Aorta (tissue), 5 donors: Measurements from ENCODE around the gene TBX6. TPM values are rescaled to one million over a fixed set of nuclear protein-coding genes. Genes with fewer than 3 reads are reported as not detected.
"Not testable (repeated sequence)": the region's sequence is repeated elsewhere in the genome, so short reads cannot be mapped to it uniquely, and the experiment has no call there.

ENCODE experiments used
- ATAC-seq: fragments of 200-7000 bp; cut with Tn5 transposase; one replicate; pipeline ENCODE4 v1.9.1; 2022; ENCODE audit warnings: moderate library complexity; ENCODE audit not compliant: low FRiP score
- DNase-seq, 2 donors: peaks; one replicate each; pipeline ENCODE4 v3.0.0-alpha.2; 2020
- H3K27ac ChIP-seq, 2 donors: one replicate each; pipeline ENCODE4 v1.5.1; 2013; ENCODE audit warnings: low read length in 2 of 2, mild to moderate bottlenecking in 2 of 2, moderate library complexity in 2 of 2, control low read depth in 1 of 2, inconsistent platforms in 1 of 2, low read depth in 1 of 2
- H3K27me3 ChIP-seq, 2 donors: one replicate each; pipeline ENCODE4 v1.6.1; 2013; ENCODE audit warnings: control low read depth in 1 of 2, low read length in 1 of 2, mild to moderate bottlenecking in 1 of 2, moderate library complexity in 1 of 2; ENCODE audit not compliant: insufficient read depth in 2 of 2, control insufficient read depth in 1 of 2
- H3K36me3 ChIP-seq, 2 donors: one replicate each; pipeline ENCODE4 v1.6.1; 2013; ENCODE audit warnings: control low read depth in 1 of 2, low read length in 1 of 2, mild to moderate bottlenecking in 1 of 2; ENCODE audit not compliant: insufficient read depth in 2 of 2, control insufficient read depth in 1 of 2
- H3K4me1 ChIP-seq, 2 donors: one replicate each; pipeline ENCODE4 v1.6.1; 2013; ENCODE audit warnings: low read length in 2 of 2, control low read depth in 1 of 2, mild to moderate bottlenecking in 1 of 2, moderate library complexity in 1 of 2; ENCODE audit not compliant: insufficient read depth in 2 of 2, control insufficient read depth in 1 of 2
- H3K4me3 ChIP-seq, 2 donors: one replicate each; pipeline ENCODE4 v1.5.1; 2013; ENCODE audit warnings: low read length in 2 of 2, control low read depth in 1 of 2, mild to moderate bottlenecking in 1 of 2
- H3K9me3 ChIP-seq: one replicate; pipeline ENCODE4 v1.6.1; 2013; ENCODE audit warnings: mild to moderate bottlenecking, low read length; ENCODE audit not compliant: control insufficient read depth
- WGBS, 2 donors: extraction: QIAGEN DNeasy Blood & Tissue Kit; methylation state at CpG; one replicate each; pipeline ENCODE4 v1.1.7; 2013; 5-methylcytosine and 5-hydroxymethylcytosine counted together
- intact Hi-C, 2 donors: fragments of 100-400 bp; cut with DNase I; formaldehyde crosslinking; loops; one replicate each; pipeline versions ENCODE4 v1.14.2 to v1.15.0; 2022
- polyA plus RNA-seq, 2 donors: library from polyadenylated mRNA; stranded (reverse); fragments of 200-250 nt; gene quantifications; one replicate each; pipeline ENCODE4 v1.2.3, GENCODE V29; 2013
- total RNA-seq, 2 donors: library from RNA; stranded (reverse); fragmentation: NEBNext Ultra II Directional; extraction: Animal tissue kit (Norgen Biotek cat#: 25700); gene quantifications; one replicate each; pipeline ENCODE4 v1.2.1, GENCODE V29; 2021
- donor health status: healthy with polysubstance abuse.
- donor health status: Bipolar disorder and iron deficiency.
- donor health status: DM: no; HTN: no; CAD: no.
- donor health status: DM: no; HTN: no; CAD: no.
- donor health status: DM: yes; HTN: yes; CAD: no.

Gene TBX6
- total and polyA plus RNA-seq, 4 donors = 0.62 to 1.7 (median 1.4) TPM; not detected in 1

DNA sequence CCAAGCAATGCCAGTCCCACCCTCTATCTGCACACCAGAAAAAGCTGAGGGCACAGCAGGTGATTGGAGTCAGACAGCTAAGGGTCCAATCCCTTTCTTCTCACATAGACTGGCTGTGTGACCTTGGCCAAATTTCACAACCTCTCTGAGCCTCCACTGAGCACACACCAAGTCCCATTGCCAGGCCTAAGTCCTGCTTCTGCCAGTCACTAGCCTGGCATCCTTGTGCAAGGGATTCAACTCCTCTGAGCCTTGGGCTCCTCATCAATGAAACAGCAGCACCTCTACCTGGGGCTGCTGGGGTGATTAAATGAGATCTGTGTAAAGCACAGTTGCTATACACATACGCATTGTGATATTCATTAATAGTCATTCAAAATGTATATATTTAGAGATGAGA is 45.1 kb downstream of the TBX6 start:
- H3K36me3 ChIP-seq = no peaks in the 10 kb centered on the region
- no peaks in the 10 kb centered on the region for H3K9me3 ChIP-seq
- 90% methylated on average over 1 of the region's 1 CpG for WGBS, 2 donors
- H3K27me3 ChIP-seq = no peaks in the 10 kb centered on the region
- ATAC-seq (no peak), DNase-seq (no peak)
- no peak overlapping the region for H3K4me3 ChIP-seq
- no peaks in the 10 kb centered on the region for H3K4me1 ChIP-seq
- H3K27ac ChIP-seq = no peak overlapping the region
- intact Hi-C loops = no loop called here

DNA sequence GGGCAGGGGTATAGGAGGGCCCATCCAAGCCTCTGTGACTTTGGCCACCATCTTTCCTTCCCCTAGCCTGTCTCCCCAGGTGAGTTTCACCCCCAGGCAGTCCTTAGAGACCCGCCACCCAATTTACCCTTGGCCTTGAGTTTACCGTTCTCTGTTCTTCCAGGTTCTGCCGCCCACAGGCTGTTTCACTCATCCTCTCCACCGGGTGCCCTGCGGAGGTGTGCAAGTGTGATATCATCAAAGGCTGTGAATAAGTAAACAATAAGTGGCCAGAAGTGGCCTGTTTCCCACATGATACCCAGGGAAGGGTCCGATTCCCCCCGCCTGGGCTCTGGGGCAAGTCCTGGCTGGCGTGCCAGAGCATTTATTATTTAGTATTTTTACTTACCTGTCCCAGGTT is 45.5 kb downstream of the TBX6 start:
- H3K9me3 ChIP-seq = no peaks in the 10 kb centered on the region
- WGBS, 2 donors = 77 to 79% methylated on average over 8 of the region's 8 CpGs
- H3K36me3 ChIP-seq = no peaks in the 10 kb centered on the region
- no peak overlapping the region for H3K4me3 ChIP-seq
- no peak for ATAC-seq
- intact Hi-C loops = no loop called here
- H3K27me3 ChIP-seq = no peaks in the 10 kb centered on the region
- DNase-seq = no peak
- no peak overlapping the region for H3K27ac ChIP-seq
- no peaks in the 10 kb centered on the region for H3K4me1 ChIP-seq

GRCh38 chr16:30041841-30042240 is 49.9 kb downstream of the TBX6 start:
- 22 to 26% methylated on average over 5 of the region's 5 CpGs for WGBS, 2 donors
- no peak overlapping the region for H3K4me3 ChIP-seq
- ATAC-seq = no peak
- no peaks in the 10 kb centered on the region for H3K36me3 ChIP-seq
- no peaks in the 10 kb centered on the region for H3K4me1 ChIP-seq
- intact Hi-C loops = no loop called here
- H3K9me3 ChIP-seq = no peaks in the 10 kb centered on the region
- no peaks in the 10 kb centered on the region for H3K27me3 ChIP-seq
- H3K27ac ChIP-seq = no peak overlapping the region
- no peak for DNase-seq

DNA sequence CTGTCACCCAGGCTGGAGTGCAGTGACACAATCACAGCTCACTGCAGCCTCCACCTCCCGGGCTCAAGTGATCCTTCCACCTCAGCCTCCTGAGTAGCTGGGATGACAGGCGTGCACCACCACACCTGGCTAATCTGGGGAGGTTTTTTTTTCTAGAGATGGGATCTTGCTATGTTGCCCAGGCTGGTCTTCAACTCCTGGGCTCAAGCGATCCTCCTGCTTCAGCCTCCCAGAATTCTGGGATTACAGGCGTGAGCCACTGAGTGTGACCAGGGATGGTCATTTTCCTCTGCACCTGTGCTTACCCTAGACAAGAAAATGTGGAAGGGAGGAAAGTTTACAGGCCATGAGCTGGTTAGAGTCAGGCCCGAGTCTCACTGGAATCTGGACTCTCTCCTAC is 51.0 kb downstream of the TBX6 start:
- H3K36me3 ChIP-seq, H3K27ac ChIP-seq, intact Hi-C loops, H3K9me3 ChIP-seq, H3K27me3 ChIP-seq, H3K4me3 ChIP-seq, ATAC-seq, H3K4me1 ChIP-seq, DNase-seq: not testable (repeated sequence)
- WGBS, 2 donors = 79 to 82% methylated on average over 5 of the region's 5 CpGs

DNA sequence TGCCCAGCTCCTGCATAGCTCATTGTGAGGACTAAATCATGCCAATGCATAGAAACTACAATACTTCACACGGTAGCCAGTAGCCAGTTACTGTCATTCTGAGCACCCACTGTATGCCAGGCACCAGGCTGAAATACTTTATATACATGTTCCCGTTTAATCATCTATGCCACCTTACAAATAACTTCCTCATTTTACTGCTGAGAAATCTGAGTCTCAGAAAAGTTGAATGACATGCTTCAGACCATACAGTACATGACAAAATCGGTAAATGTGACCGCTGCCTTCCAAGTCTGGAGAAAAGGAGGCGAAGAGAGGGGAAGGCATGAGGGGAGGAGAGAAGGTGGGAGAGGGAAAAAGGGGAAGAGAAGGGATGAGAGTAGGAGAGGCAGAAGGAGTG is 51.5 kb downstream of the TBX6 start:
- H3K9me3 ChIP-seq = no peaks in the 10 kb centered on the region
- H3K4me1 ChIP-seq = no peaks in the 10 kb centered on the region
- no peak overlapping the region for H3K27ac ChIP-seq
- WGBS, 2 donors = 64 to 69% methylated on average over 5 of the region's 5 CpGs
- ATAC-seq = no peak
- DNase-seq = no peak
- intact Hi-C loops = no loop called here
- H3K4me3 ChIP-seq = no peak overlapping the region
- H3K36me3 ChIP-seq = no peaks in the 10 kb centered on the region
- H3K27me3 ChIP-seq = no peaks in the 10 kb centered on the region

Other genes with a start within 250 kb of the TBX6 start
- gene CDIPT, start 228.7 kb downstream of the TBX6 start, total RNA-seq = 10 to 100 TPM; 63.6 to 81.1 TPM
- 10 to 100 TPM; 60.9 to 98.0 TPM for gene CDIPT, start 228.7 kb downstream of the TBX6 start, polyA plus RNA-seq
- gene SEZ6L2, start 192.4 kb downstream of the TBX6 start, total RNA-seq = 1 to 10 TPM in 1 of 2 donors, under 1 TPM in 1; 0.71 to 1.4 TPM
- under 1 TPM; 0.56 to 0.63 TPM for gene SEZ6L2, start 192.4 kb downstream of the TBX6 start, polyA plus RNA-seq
- gene ASPHD1, start 191.4 kb downstream of the TBX6 start, total RNA-seq = under 1 TPM; 0.39 to 0.48 TPM
- gene ASPHD1, start 191.4 kb downstream of the TBX6 start, polyA plus RNA-seq = under 1 TPM in 1 of 2 donors, not detected in 1; 0.46 TPM
- gene KCTD13, start 165.7 kb downstream of the TBX6 start, total RNA-seq = 10 to 100 TPM; 25.0 to 31.4 TPM
- gene KCTD13, start 165.7 kb downstream of the TBX6 start, polyA plus RNA-seq = 10 to 100 TPM in 1 of 2 donors, 1 to 10 TPM in 1; 5.3 to 20.8 TPM
- 100 to 1,000 TPM in 1 of 2 donors, 10 to 100 TPM in 1; 88.0 to 115 TPM for gene TMEM219, start 129.8 kb downstream of the TBX6 start, total RNA-seq
- gene TMEM219, start 129.8 kb downstream of the TBX6 start, polyA plus RNA-seq = 100 to 1,000 TPM; 189 to 244 TPM
- gene TAOK2, start 118.1 kb downstream of the TBX6 start, total RNA-seq = 10 to 100 TPM; 37.5 to 57.7 TPM
- gene TAOK2, start 118.1 kb downstream of the TBX6 start, polyA plus RNA-seq = 10 to 100 TPM in 1 of 2 donors, 1 to 10 TPM in 1; 7.6 to 24.2 TPM
- 1 to 10 TPM; 7.9 to 8.8 TPM for gene HIRIP3, start 96.3 kb downstream of the TBX6 start, total RNA-seq
- 10 to 100 TPM; 13.3 to 23.6 TPM for gene HIRIP3, start 96.3 kb downstream of the TBX6 start, polyA plus RNA-seq
- gene INO80E, start 95.7 kb downstream of the TBX6 start, total RNA-seq = 10 to 100 TPM; 46.1 to 73.1 TPM
- gene INO80E, start 95.7 kb downstream of the TBX6 start, polyA plus RNA-seq = 100 to 1,000 TPM in 1 of 2 donors, 10 to 100 TPM in 1; 51.0 to 108 TPM
- 1 to 10 TPM in 1 of 2 donors, under 1 TPM in 1; 0.23 to 1.8 TPM for gene DOC2A, start 80.9 kb downstream of the TBX6 start, total RNA-seq
- gene DOC2A, start 80.9 kb downstream of the TBX6 start, polyA plus RNA-seq = under 1 TPM in 1 of 2 donors, not detected in 1; 0.08 TPM
- gene C16orf92, start 68.7 kb downstream of the TBX6 start, total RNA-seq = not detected
- not detected for gene C16orf92, start 68.7 kb downstream of the TBX6 start, polyA plus RNA-seq
- gene TLCD3B, start 60.7 kb downstream of the TBX6 start, total RNA-seq = not detected
- not detected for gene TLCD3B, start 60.7 kb downstream of the TBX6 start, polyA plus RNA-seq
- 100 to 1,000 TPM; 791 to 861 TPM for gene ALDOA, start 26.2 kb downstream of the TBX6 start, total RNA-seq
- gene ALDOA, start 26.2 kb downstream of the TBX6 start, polyA plus RNA-seq = 100 to 1,000 TPM; 494 to 621 TPM
- 10 to 100 TPM; 50.2 to 51.0 TPM for gene PPP4C, start 15.9 kb downstream of the TBX6 start, total RNA-seq
- gene PPP4C, start 15.9 kb downstream of the TBX6 start, polyA plus RNA-seq = 10 to 100 TPM; 58.0 to 70.3 TPM
- 10 to 100 TPM; 66.0 to 90.3 TPM for gene YPEL3, start 4.3 kb upstream of the TBX6 start, total RNA-seq
- gene YPEL3, start 4.3 kb upstream of the TBX6 start, polyA plus RNA-seq = 100 to 1,000 TPM in 1 of 2 donors, 10 to 100 TPM in 1; 94.2 to 240 TPM
- 10 to 100 TPM in 1 of 2 donors, 1 to 10 TPM in 1; 6.0 to 18.1 TPM for gene GDPD3, start 21.6 kb upstream of the TBX6 start, total RNA-seq
- 10 to 100 TPM in 1 of 2 donors, 1 to 10 TPM in 1; 2.1 to 22.8 TPM for gene GDPD3, start 21.6 kb upstream of the TBX6 start, polyA plus RNA-seq
- gene MAPK3, start 31.3 kb upstream of the TBX6 start, total RNA-seq = 100 to 1,000 TPM in 1 of 2 donors, 10 to 100 TPM in 1; 95.0 to 138 TPM
- 100 to 1,000 TPM; 110 to 135 TPM for gene MAPK3, start 31.3 kb upstream of the TBX6 start, polyA plus RNA-seq
- 10 to 100 TPM; 38.4 to 42.8 TPM for gene CORO1A, start 91.7 kb upstream of the TBX6 start, total RNA-seq
- 10 to 100 TPM; 12.8 to 48.2 TPM for gene CORO1A, start 91.7 kb upstream of the TBX6 start, polyA plus RNA-seq
- 10 to 100 TPM; 31.3 to 52.1 TPM for gene BOLA2B, start 101.7 kb upstream of the TBX6 start, total RNA-seq
- gene BOLA2B, start 101.7 kb upstream of the TBX6 start, polyA plus RNA-seq = 100 to 1,000 TPM in 1 of 2 donors, 10 to 100 TPM in 1; 81.6 to 145 TPM
- 10 to 100 TPM; 19.8 to 38.9 TPM for gene SLX1A, start 102.0 kb upstream of the TBX6 start, total RNA-seq
- gene SLX1A, start 102.0 kb upstream of the TBX6 start, polyA plus RNA-seq = 10 to 100 TPM; 23.4 to 66.6 TPM
- gene SULT1A3, start 107.3 kb upstream of the TBX6 start, total RNA-seq = 10 to 100 TPM in 1 of 2 donors, 1 to 10 TPM in 1; 6.6 to 29.7 TPM
- 10 to 100 TPM; 19.7 to 91.1 TPM for gene SULT1A3, start 107.3 kb upstream of the TBX6 start, polyA plus RNA-seq
- gene NPIPB13, start 156.6 kb upstream of the TBX6 start, total RNA-seq = 10 to 100 TPM; 19.5 to 25.8 TPM
- 1 to 10 TPM in 1 of 2 donors, under 1 TPM in 1; 0.13 to 8.5 TPM for gene NPIPB13, start 156.6 kb upstream of the TBX6 start, polyA plus RNA-seq